ENCODE data around the gene POTEH.
"Not testable (repeated sequence)": the region's sequence is repeated elsewhere in the genome, so short reads cannot be mapped to it uniquely, and the experiment has no call there.

DNA sequence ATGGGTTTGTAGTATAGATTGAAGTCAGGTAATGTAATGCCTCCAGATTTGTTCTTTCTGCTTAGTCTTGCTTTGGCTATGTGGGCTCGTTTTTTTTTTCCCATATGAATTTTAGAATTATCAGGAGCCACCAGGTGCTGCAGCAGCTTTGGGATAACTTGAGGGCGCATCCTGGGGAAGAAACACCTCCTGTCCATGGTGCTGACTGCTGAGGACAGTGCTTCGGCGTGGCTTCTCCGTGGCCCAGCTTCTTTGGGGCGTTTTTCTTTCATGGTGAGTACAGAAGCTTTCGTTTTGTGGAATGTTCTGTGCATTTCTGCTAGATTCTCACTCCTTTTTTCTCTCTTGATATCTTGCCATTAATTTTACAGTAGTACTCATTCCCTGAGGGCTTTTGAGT is 37.9 kb upstream of the POTEH start:
- TF ChIP-seq, protein P1, sequence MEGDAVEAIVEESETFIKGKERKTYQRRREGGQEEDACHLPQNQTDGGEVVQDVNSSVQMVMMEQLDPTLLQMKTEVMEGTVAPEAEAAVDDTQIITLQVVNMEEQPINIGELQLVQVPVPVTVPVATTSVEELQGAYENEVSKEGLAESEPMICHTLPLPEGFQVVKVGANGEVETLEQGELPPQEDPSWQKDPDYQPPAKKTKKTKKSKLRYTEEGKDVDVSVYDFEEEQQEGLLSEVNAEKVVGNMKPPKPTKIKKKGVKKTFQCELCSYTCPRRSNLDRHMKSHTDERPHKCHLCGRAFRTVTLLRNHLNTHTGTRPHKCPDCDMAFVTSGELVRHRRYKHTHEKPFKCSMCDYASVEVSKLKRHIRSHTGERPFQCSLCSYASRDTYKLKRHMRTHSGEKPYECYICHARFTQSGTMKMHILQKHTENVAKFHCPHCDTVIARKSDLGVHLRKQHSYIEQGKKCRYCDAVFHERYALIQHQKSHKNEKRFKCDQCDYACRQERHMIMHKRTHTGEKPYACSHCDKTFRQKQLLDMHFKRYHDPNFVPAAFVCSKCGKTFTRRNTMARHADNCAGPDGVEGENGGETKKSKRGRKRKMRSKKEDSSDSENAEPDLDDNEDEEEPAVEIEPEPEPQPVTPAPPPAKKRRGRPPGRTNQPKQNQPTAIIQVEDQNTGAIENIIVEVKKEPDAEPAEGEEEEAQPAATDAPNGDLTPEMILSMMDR (IDR thresholded peaks at IDR 0.05) = not testable (repeated sequence)
- TF ChIP-seq POLR2A (IDR thresholded peaks at IDR 0.05) = not testable (repeated sequence)
